MG63 (cell line): Measurements from ENCODE around the gene ACACA. TPM values are rescaled to one million over a fixed set of nuclear protein-coding genes. Genes with fewer than 3 reads are reported as not detected.

Source experiments
- DNase-seq: peaks from one replicate; pipeline ENCODE4 v3.0.0-alpha.2; 2020
- H3K27me3 ChIP-seq: fragments of 250-450 bp; sonication (Bioruptor Pico); 2 replicates; pipeline ENCODE4 v1.5.1; 2020; ENCODE audit warnings: mild to moderate bottlenecking, moderate library complexity
- H3K36me3 ChIP-seq: fragments of 250-450 bp; sonication (Bioruptor Pico); 2 replicates; pipeline ENCODE4 v1.5.1; 2020; ENCODE audit warnings: mild to moderate bottlenecking, moderate library complexity
- H3K4me3 ChIP-seq: fragments of 250-450 bp; sonication (Bioruptor Pico); 2 replicates; pipeline ENCODE4 v1.5.1; 2020; ENCODE audit warnings: mild to moderate bottlenecking, moderate library complexity
- H3K9me3 ChIP-seq: fragments of 250-450 bp; sonication (Bioruptor Pico); 2 replicates; pipeline ENCODE4 v1.5.1; 2020; ENCODE audit warnings: mild to moderate bottlenecking, moderate library complexity
- total RNA-seq: library from RNA; depleted of rRNA; stranded (reverse); fragments of >200 nt; shearing (Covaris generic); gene quantifications from 2 replicates; pipeline ENCODE4 v1.2.3, GENCODE V29; 2014; ENCODE audit warnings: low replicate concordance

ACACA gene
- total RNA-seq, 1 experiment from 2014 or later: 53.7 TPM

DNA sequence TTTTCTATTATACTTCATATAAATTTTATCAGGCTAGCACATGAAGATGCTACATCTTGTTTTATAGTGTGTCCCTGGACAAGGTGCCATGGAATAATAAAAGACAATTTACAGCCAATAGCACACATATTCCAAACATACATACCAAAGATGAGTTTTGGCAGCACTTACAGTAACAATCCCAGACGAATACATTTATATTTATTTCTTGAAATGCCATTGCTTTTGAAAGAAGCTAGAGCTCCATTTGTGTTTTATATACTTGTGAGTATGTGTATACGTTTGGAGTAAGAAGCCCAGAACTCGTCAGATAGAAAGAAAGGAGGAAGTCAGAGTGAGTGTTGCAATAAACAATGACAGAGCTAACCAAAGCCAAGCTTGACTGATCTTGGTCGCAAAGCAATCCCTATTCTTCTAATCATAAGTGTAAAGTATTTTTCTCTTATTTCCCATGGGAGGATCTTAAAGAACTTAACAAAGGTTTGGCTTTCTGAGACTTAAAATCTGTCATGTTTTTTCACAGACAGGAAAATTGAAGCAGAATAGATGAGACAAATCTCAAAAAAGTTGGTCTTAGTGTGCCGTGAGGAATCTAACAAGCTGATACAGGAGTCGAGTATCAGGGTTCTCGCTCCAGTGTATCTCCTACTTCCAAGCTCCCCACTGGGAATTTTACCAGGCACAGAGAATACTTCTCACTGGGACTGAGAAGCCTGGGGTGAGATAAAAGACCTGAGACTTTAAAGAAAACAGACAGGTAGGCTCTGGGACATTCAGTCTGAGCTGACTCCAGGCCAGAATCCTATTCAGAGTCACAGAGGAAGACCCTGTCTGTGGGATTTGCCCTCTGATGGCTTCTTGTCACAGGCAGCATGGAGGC, 282.5 kb downstream of the ACACA start:
- peaks cover 81% of the 10 kb centered on the region for H3K36me3 ChIP-seq
- H3K27me3 ChIP-seq: no peaks in the 10 kb centered on the region
- H3K9me3 ChIP-seq: no peaks in the 10 kb centered on the region
- DNase-seq: no peak
- no peak overlapping the region for H3K4me3 ChIP-seq

DNA sequence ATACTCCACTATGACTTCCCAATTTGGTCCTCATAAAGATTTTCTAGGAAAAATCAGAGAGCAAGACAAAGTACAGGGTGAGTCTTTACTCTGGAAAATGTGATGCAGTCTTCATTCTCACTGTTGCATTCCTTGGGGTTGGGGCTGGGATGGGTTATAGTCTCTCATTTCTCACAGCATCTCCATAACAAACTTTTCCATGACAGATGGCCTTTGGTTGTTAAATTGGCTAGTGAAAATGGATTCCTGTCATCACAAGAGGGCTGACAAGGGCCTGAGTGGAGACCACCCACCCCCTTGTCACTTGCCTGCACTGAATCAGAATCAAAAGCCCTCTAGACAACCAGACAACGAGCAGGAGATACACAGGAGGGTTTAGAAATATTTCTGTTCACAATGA, 283.2 kb downstream of the ACACA start:
- H3K9me3 ChIP-seq: no peaks in the 10 kb centered on the region
- DNase-seq: no peak
- peaks cover 73% of the 10 kb centered on the region for H3K36me3 ChIP-seq
- no peaks in the 10 kb centered on the region for H3K27me3 ChIP-seq
- no peak overlapping the region for H3K4me3 ChIP-seq

DNA sequence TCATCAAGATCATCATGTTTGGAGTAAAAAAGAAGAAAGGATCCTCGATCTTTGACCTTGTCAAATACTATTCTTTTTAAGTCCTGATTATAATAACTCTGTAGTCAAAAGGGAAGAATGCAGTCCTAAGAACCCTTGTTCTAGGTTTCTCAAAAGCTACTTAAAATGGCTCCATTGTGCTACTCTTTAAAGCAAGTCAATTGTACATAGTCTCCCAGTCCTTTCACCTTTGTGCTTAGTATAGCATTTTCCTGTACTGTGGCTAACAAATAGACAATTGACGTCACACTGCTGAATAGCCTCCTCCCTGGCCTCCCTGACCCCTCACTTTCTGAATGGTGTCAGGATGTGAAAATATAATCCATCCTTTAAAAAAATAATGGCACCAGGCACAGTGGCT, 285.0 kb downstream of the ACACA start:
- Histone ChIP-seq H3K27me3 (no peaks in the 10 kb centered on the region), H3K36me3 (peaks cover 65% of the 10 kb centered on the region), H3K9me3 (no peaks in the 10 kb centered on the region), H3K4me3 (no peak overlapping the region)
- DNase-seq: no peak

DNA sequence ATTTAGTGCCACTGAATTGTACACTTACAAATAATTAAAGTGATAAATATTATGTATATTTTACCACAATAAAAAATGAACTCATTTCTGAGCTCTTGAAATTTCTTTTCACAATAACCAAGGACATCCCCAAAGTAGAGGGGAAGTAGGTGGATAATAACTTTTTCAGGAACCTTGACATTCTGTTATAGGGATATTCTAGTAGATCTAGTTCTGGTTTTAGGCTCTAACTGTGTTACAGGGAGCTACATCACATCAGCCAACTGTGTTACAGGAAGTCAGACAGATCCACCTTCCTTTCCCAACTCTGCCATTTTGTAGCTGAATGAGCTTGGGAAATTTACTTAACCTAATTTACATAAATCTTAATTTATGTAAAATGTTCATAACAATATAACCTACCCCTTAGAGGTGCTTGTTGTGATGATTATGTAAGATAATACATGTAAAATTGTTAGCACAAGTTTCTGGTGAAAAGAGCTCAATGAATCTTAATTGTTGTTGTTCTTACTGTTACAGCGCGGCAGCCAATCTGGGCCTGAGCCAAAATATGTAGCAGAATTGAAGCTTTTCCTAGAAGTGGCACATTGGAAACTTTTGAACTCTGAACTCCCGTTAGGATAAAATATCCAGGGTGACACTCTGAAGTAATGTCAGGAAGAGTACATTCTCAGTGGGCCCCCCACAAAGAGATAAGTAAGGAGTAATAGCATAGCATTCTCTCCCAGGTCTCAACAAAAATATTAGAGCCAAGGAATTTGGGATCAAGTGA, 288.1 kb downstream of the ACACA start:
- H3K4me3 ChIP-seq: no peak overlapping the region
- DNase-seq: no peak
- H3K9me3 ChIP-seq: no peaks in the 10 kb centered on the region
- H3K27me3 ChIP-seq: no peaks in the 10 kb centered on the region
- H3K36me3 ChIP-seq: peaks cover 50% of the 10 kb centered on the region

DNA sequence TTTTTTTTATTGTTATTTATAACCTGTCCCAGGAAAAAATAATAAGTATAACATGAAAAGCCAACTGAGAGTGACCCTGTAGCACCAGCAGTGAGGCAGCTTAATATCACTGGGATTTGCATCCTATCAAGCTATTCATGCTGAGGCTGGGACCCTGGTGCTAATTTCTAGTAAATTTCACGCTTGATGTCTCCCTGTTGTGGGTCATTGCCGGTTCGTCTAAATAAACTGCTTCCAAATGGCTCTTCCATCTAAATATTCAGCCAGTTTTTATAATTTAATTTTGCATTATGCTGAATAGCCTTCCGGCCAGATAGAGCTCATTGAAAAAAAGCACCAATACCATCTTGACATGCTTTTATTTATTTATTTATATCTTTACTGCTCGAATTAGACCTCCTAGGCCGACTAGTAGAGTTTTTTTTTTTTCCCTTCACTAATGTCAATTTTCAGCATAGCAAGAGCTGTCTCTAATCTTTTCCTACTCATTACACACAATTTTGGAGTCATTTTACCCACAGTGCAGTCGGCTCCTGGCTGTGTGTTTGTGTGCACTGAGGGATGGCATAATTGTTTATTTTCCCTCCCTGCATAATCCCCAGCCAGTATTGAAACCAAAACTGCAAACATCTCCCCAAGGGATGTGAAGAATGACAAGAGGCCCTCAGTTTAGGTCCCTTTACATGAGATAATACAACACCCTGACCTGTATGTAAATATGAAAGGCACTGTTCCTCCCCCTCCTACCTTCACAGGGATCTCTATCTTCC, 289.1 kb downstream of the ACACA start:
- H3K4me3 ChIP-seq: no peak overlapping the region

DNA sequence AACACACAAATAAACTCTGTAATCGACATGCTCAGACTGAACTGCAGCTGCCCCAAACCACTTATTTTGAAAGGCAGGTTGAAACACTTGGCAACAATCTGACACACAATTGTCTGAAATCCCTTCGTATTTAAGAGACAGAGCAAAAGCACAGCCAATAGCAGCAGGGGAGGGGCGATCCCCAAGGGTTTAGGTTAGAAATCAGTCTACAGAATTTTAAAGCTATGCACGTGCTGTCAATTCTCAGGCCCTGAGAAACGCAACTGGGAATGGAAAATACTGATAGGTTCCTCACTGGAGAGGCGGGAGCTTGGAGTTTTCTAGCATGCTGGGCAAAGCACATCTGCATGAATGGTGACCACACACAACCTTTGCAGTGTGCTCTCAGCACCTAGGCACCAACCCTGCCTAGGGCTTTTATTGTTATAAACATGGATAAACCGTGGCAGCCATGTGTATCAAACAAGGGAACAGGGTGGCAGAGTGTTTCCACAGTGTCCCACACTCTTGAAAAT, 289.9 kb downstream of the ACACA start:
- DNase-seq: no peak
- Histone ChIP-seq H3K9me3 (no peaks in the 10 kb centered on the region), H3K27me3 (no peaks in the 10 kb centered on the region), H3K4me3 (no peak overlapping the region), H3K36me3 (peaks cover 49% of the 10 kb centered on the region)

More for the DNA sequence above, 289.1 kb downstream of the ACACA start:
- no peak for DNase-seq
- Histone ChIP-seq H3K9me3 (no peaks in the 10 kb centered on the region), H3K27me3 (no peaks in the 10 kb centered on the region), H3K36me3 (peaks cover 50% of the 10 kb centered on the region)

DNA sequence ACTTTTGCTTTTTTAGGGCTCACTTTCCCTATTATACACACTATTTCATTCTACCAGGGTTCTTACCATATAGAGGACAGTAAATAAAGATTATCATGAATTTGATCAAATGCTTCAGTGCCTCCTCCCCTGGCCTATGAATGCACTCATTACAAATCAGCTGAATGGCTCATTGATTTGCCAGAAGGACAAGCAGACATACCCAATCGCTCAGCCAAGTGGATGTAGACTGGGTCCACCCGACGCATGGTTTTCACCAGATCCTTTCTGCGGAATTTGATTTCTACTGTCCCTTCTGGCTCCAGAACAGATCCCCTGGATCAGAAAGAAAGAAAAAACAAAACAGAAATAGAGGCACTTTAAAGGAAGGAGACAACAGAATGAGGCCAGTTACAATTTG, 295.3 kb downstream of the ACACA start:
- Histone ChIP-seq H3K4me3 (no peak overlapping the region), H3K9me3 (no peaks in the 10 kb centered on the region), H3K27me3 (no peaks in the 10 kb centered on the region; the same call in 1 of the 2 replicates), H3K36me3 (peaks cover 77% of the 10 kb centered on the region)
- DNase-seq: no peak

DNA sequence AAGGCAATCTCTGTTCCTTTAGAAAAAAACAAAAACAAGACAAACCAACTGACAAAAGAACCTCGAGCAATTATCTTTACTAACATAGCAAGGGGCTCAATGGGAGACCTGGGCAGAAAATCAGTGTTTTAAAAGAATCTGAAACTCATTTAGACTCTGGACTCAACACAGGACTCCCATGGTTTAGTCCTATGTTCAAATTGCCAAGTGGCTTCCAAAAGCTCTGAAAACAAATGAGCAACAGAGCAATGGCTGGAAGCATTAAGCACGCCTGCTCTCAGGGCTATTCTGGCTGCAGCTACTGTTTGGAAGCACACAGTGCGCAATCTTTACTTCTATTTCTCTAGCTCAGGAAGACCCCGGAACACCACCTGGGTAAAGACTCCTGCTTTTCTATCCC, 295.9 kb downstream of the ACACA start:
- H3K9me3 ChIP-seq: no peaks in the 10 kb centered on the region
- no peaks in the 10 kb centered on the region; the same call in 1 of the 2 replicates for H3K27me3 ChIP-seq
- no peak overlapping the region for H3K4me3 ChIP-seq
- H3K36me3 ChIP-seq: peaks cover 80% of the 10 kb centered on the region
- no peak for DNase-seq

DNA sequence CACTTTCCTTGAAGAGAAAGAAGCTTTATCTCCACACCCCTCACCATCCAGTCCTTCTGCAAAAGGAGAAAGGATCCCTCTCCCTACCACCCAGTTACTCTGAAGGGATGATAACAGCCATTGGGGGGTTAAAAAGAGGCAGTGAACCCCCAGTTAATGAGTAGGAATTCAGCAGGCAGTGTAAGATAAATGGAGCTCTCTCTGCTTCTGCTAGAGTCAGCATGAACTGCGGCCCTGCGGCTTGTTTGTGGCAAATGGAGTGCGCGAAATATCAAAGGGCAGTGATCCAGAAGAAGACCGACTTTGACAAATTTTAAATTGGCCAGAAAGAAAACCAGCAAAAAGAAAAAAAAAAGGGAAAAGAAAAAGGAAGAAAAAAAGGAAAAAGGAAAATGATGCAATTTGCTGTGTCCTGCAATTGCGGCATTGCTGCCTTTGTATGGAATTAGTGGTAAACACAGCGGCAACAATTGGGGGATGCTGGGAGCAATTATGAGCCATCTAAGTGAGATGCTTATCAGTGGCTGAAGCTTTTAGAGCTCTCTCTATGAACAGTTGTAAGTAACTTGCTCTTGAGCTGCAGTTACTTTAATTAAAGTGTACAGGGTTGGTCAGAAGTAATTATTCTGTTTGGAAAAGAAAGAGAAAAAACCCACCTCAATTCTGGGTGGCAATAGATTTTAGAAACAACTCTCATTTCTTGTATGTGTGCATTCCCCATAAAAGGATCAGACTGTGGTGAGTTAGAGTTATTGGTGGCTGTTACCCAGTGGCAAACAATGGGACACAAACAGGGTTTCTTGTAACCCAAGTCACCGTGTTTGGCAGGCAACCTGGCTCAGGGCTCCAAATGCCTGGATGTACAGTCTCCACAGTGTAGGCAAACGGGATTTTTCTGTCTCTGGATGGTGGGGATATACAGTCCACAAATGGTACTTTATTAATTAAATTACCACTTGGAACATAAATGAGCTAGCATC, 296.6 kb downstream of the ACACA start:
- H3K4me3 ChIP-seq: no peak overlapping the region
- H3K27me3 ChIP-seq: no peaks in the 10 kb centered on the region; the same call in 1 of the 2 replicates
- no peaks in the 10 kb centered on the region for H3K9me3 ChIP-seq
- DNase-seq: no peak
- H3K36me3 ChIP-seq: peaks cover 81% of the 10 kb centered on the region

DNA sequence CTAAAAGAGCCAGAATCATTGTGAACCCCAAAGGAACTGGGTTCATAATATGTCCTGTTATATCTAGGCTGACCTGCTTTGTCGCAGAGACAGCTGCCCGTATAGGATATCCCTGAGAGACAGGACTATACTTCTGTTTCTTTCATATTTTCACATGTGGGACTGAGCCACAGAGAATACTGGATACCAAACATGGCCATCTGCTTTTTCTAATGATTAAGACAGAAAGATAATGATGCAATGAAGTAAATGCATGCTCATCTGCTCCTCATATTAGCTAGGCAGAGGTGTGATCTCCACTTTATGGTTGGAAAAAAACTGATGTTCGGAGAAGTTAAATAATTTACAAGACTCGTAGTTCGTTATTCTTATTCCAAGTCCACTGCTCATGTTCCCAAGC, 297.5 kb downstream of the ACACA start:
- Histone ChIP-seq H3K27me3 (no peaks in the 10 kb centered on the region; the same call in 1 of the 2 replicates), H3K9me3 (no peaks in the 10 kb centered on the region), H3K36me3 (peaks cover 81% of the 10 kb centered on the region), H3K4me3 (no peak overlapping the region)
- DNase-seq: no peak

DNA sequence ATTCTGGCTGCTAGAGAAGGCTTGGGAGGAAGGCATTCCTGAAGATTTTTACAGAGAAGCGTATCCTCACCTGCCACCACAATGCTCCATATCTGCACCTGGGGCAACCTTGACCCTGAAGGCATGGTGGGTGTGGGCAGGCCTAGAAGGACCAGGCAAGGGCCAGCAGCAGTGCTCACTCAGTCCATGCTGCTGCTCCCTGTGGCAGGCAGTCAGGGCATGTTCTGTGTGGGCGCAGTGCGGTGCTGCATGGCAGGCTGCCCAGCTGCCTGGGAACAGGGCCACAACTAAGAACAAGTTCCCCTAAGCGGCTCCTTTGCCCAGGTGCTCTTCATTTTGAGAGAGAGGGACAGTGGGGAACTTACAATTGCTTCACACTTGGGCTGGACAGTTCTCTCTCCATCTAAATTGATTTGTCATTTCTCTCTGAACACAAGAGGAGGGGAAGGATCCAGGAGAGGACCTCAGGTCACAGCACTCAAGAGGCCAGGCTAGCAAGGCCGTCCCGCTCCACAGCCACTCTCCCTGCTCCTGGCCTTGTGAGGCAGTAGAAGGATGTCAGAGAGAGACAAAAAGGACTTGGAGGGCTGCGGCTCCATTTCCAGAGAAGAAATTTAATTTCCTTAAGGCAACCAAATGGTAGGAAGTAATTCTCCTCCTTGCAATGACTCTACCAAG, 299.1 kb downstream of the ACACA start:
- Histone ChIP-seq H3K36me3 (peaks cover 73% of the 10 kb centered on the region), H3K4me3 (no peak overlapping the region), H3K27me3 (no peaks in the 10 kb centered on the region; the same call in 1 of the 2 replicates), H3K9me3 (no peaks in the 10 kb centered on the region)
- peak; percentile 65 for DNase-seq

DNA sequence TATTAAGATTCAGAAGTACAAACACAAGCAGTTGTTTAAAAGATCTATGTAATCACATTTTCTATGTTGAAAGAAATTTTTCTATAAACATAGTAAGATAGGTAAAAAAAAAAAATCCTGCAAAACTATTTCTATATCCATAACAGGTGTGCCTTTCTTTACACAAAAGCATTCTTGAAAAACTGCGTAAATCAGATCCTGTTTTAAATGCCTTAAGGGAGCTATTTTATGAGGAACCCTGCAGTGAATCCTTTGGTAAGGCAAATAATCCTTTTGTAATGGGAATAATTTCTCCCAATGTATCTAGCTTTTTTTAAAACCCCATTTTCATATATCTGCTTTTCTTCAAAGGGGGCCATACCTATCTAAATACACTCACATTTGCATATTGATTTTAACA, 300.6 kb downstream of the ACACA start:
- Histone ChIP-seq H3K4me3 (no peak overlapping the region), H3K9me3 (no peaks in the 10 kb centered on the region), H3K27me3 (no peaks in the 10 kb centered on the region; the same call in 1 of the 2 replicates), H3K36me3 (peaks cover 66% of the 10 kb centered on the region)
- no peak for DNase-seq

DNA sequence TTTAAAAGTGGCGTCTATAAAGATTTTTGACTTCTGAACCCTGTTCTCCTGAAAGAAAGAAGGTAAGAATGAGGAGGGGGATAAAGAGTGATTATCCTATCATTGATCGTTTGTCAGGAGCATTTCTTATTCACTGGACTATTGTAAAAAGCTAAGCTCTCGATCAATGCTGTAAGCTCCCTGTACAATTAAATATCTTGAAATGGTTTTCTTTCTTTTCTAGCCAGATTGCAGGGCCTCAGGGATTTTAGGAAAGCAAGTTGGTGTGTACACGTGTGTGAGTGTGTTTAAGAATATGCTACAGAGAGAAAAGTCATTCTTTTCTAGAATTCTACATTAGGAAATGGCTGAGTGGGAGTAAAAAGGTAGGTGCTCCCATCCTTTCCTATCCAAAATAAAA, 303.4 kb downstream of the ACACA start:
- Histone ChIP-seq H3K9me3 (no peaks in the 10 kb centered on the region), H3K36me3 (peaks cover 52% of the 10 kb centered on the region), H3K4me3 (no peak overlapping the region), H3K27me3 (no peaks in the 10 kb centered on the region; the same call in 1 of the 2 replicates)
- no peak for DNase-seq

DNA sequence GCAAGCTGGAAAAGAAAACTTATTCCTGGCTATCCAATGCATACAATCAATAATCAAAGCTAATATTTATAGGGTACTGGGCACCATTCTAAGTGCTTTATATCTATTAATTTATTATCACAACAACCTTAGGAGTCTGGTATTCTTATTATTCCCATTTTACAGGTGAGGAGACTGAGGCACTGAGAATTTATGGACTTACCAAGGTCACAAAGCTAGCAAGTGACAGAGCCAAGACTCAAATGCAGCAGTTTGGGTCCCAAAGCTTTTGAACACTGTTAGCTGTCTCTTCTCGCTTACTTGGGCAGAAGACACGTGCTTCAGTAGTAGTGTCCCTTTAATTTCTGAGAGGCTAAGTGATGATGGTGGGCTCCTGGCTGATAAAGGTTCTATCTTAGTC, 305.3 kb downstream of the ACACA start:
- H3K9me3 ChIP-seq: no peaks in the 10 kb centered on the region
- no peak overlapping the region for H3K4me3 ChIP-seq
- peaks cover 54% of the 10 kb centered on the region for H3K36me3 ChIP-seq
- no peak for DNase-seq
- H3K27me3 ChIP-seq: no peaks in the 10 kb centered on the region

DNA sequence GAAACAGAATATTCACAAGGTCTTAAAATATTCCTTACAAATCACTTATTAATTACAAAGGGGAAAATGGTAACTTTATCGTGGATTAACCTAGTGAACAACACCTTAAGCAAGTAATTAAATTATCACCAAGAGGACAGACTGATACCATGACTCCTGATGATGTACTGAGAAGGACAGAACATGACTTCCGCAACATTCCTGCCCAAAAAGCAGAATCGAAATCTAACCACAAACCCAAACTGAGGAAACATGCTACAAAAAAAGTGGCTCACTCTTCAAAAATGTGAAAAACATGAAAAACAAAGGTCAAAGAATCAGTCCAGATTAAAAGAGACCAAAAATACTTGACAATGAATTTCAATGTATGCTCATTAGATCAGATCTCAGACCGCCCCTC, 306.4 kb downstream of the ACACA start:
- DNase-seq: no peak
- Histone ChIP-seq H3K27me3 (no peaks in the 10 kb centered on the region), H3K36me3 (peaks cover 60% of the 10 kb centered on the region), H3K4me3 (no peak overlapping the region), H3K9me3 (no peaks in the 10 kb centered on the region)
